GM12864 (cell line): ENCODE results near the gene CRADD.
"Not testable (repeated sequence)": the region's sequence is repeated elsewhere in the genome, so short reads cannot be mapped to it uniquely, and the experiment has no call there.

Experiments
- DNase-seq: peaks from one replicate; pipeline ENCODE4 v3.0.0-alpha.2; 2011; ENCODE audit warnings: low read depth
- H3K4me3 ChIP-seq: 2 replicates; pipeline ENCODE4 v1.5.1; 2011; ENCODE audit warnings: mild to moderate bottlenecking, low read depth, low read length, control low read depth
- CTCF ChIP-seq: IDR thresholded peaks from 2 replicates; pipeline ENCODE4 v1.5.1; 2011; ENCODE audit warnings: low read depth, mild to moderate bottlenecking, moderate library complexity, low read length, control low read depth, inconsistent platforms; ENCODE audit errors: missing control alignments

CRADD gene

GRCh38 chr12:93710574-93710926 is 33.4 kb downstream of the CRADD start:
- no peak for TF ChIP-seq CTCF
- DNase-seq: no peak

GRCh38 chr12:93711502-93711901 is 34.3 kb downstream of the CRADD start:
- DNase-seq: not testable (repeated sequence)

More at GRCh38 chr12:93710574-93710926, 33.4 kb downstream of the CRADD start:
- H3K4me3 ChIP-seq: no peak overlapping the region

GRCh38 chr12:93712200-93712599 is 35.0 kb downstream of the CRADD start:
- DNase-seq: no peak
- TF ChIP-seq CTCF: no peak

More at GRCh38 chr12:93711502-93711901, 34.3 kb downstream of the CRADD start:
- H3K4me3 ChIP-seq: not testable (repeated sequence)

GRCh38 chr12:93713060-93713459 is 35.9 kb downstream of the CRADD start:
- no peak for TF ChIP-seq CTCF
- no peak overlapping the region for H3K4me3 ChIP-seq
- no peak for DNase-seq

More at GRCh38 chr12:93712200-93712599, 35.0 kb downstream of the CRADD start:
- no peak overlapping the region for H3K4me3 ChIP-seq

- H3K4me3 ChIP-seq: no peak overlapping the region
- DNase-seq: no peak
- TF ChIP-seq CTCF: no peak
These were observed 36.6 kb downstream of the CRADD start for GRCh38 chr12:93713800-93714199.

GRCh38 chr12:93714382-93714781 is 37.2 kb downstream of the CRADD start:
- no peak for DNase-seq
- no peak overlapping the region for H3K4me3 ChIP-seq
- no peak for TF ChIP-seq CTCF

- DNase-seq: no peak
- no peak overlapping the region for H3K4me3 ChIP-seq
- TF ChIP-seq CTCF: no peak
These were observed 42.5 kb downstream of the CRADD start for GRCh38 chr12:93719710-93720109.

GRCh38 chr12:93720559-93720958 is 43.4 kb downstream of the CRADD start:
- no peak for DNase-seq
- no peak overlapping the region for H3K4me3 ChIP-seq
- TF ChIP-seq CTCF: no peak
